ENCODE measurements around the gene SERINC1.
"Not testable (repeated sequence)": the region's sequence is repeated elsewhere in the genome, so short reads cannot be mapped to it uniquely, and the experiment has no call there.

SERINC1 gene

GRCh38 chr6:122471107-122472021 lies at the start of gene SERINC1:
Gene SERINC1, minus strand, starts transcription at chr6:122471807. Its CDS starts 70 bp downstream, at chr6:122471737.
- DNase-seq, result peak; percentile 93

- DNase-seq, result no peak
These were observed 39.8 kb upstream of the SERINC1 start for GRCh38 chr6:122511193-122511924.

- DNase-seq, result not testable (repeated sequence)
These were observed 33.6 kb upstream of the SERINC1 start for GRCh38 chr6:122505170-122505569.

GRCh38 chr6:122501475-122501874 lies 29.9 kb upstream of the SERINC1 start:
- no peak for DNase-seq

- DNase-seq, result peak; percentile 32
These were observed 24.0 kb upstream of the SERINC1 start for GRCh38 chr6:122495612-122496011.

- DNase-seq, result no peak
These were observed 23.2 kb upstream of the SERINC1 start for GRCh38 chr6:122494665-122495272.

- peak; percentile 39 for DNase-seq
These were observed 20.4 kb upstream of the SERINC1 start for GRCh38 chr6:122491919-122492555.

GRCh38 chr6:122490607-122491006 lies 19.0 kb upstream of the SERINC1 start:
- DNase-seq, result no peak

- no peak for DNase-seq
These were observed 13.2 kb upstream of the SERINC1 start for GRCh38 chr6:122484760-122485159.

- DNase-seq, result no peak
These were observed 11.1 kb upstream of the SERINC1 start for GRCh38 chr6:122482750-122483080.

- no peak for DNase-seq
These were observed 4.5 kb upstream of the SERINC1 start for GRCh38 chr6:122476131-122476530.

GRCh38 chr6:122472022-122472340 lies 374 bp upstream of the SERINC1 start:
- DNase-seq, result peak; percentile 67

GRCh38 chr6:122461885-122462284 lies 9.7 kb downstream of the SERINC1 start:
- no peak for DNase-seq

- not testable (repeated sequence) for DNase-seq
These were observed 11.7 kb downstream of the SERINC1 start for GRCh38 chr6:122459865-122460416.

GRCh38 chr6:122459240-122459639 lies 12.4 kb downstream of the SERINC1 start:
- DNase-seq, result no peak

GRCh38 chr6:122458087-122458486 lies 13.5 kb downstream of the SERINC1 start:
- DNase-seq, result no peak

- DNase-seq, result not testable (repeated sequence)
These were observed 16.5 kb downstream of the SERINC1 start for GRCh38 chr6:122455116-122455515.

GRCh38 chr6:122454673-122455072 lies 16.9 kb downstream of the SERINC1 start:
- no peak for DNase-seq

- no peak for DNase-seq
These were observed 19.1 kb downstream of the SERINC1 start for GRCh38 chr6:122452509-122452908.

- DNase-seq, result no peak
These were observed 22.5 kb downstream of the SERINC1 start for GRCh38 chr6:122449069-122449468.

- no peak for DNase-seq
These were observed 26.3 kb downstream of the SERINC1 start for GRCh38 chr6:122445274-122445673.

GRCh38 chr6:122438975-122439374 lies 32.6 kb downstream of the SERINC1 start:
- DNase-seq, result no peak

GRCh38 chr6:122432816-122433215 lies 38.8 kb downstream of the SERINC1 start:
- no peak for DNase-seq
